GM18502 (cell line): ENCODE measurements around the gene WBP2.

Experiments
- ATAC-seq: cut with Tn5 transposase; IDR thresholded peaks from one replicate; pipeline ENCODE4 v1.9.1; 2021; ENCODE audit warnings: mild to moderate bottlenecking; ENCODE audit not compliant: unreplicated experiment, poor library complexity

The WBP2 gene

DNA sequence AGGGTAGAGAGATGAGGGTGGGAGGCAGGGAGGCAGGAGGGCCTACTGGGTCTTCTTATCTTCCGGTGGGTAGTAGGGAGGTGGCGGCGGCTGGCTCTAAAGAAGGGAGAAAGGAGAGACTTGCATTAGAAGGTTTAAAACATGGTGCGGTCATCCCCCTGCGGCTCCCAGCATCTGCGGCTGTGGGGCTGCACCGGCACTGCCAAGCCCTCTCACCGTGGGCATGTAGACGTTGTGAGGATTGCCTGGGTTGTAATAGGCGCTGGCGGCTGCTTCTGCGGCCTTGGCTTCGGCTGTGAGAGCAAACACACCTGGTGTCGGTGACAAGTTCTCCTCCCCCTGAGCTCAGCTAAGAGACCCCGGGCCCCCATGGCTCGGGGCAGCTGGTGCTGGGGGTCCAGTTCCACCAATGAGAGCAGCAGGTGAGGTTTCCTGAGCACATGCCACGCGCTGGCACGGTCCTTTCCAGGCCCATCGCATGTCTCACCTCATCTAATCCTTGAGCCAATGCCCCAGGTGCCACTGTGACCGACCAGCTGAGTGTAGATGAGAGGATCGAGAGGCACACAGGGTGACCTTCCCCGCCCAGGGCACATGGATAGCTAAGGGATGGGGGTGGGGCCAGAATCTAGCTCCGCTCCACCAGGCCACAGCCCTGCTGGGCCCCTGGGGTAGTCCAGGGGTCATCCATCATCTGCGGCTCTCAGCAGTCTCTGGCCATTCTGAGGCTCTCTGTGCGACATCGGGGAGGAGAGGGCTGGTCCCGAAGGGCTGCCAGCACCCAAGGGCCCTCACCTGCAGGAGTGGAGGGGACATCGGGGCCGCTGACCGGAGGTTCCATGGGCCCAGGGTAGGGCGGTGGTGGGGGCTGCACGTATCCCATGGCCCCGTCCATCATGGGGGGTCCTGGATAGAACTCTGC is 8.2 kb downstream of the WBP2 start:
- no peak for ATAC-seq

DNA sequence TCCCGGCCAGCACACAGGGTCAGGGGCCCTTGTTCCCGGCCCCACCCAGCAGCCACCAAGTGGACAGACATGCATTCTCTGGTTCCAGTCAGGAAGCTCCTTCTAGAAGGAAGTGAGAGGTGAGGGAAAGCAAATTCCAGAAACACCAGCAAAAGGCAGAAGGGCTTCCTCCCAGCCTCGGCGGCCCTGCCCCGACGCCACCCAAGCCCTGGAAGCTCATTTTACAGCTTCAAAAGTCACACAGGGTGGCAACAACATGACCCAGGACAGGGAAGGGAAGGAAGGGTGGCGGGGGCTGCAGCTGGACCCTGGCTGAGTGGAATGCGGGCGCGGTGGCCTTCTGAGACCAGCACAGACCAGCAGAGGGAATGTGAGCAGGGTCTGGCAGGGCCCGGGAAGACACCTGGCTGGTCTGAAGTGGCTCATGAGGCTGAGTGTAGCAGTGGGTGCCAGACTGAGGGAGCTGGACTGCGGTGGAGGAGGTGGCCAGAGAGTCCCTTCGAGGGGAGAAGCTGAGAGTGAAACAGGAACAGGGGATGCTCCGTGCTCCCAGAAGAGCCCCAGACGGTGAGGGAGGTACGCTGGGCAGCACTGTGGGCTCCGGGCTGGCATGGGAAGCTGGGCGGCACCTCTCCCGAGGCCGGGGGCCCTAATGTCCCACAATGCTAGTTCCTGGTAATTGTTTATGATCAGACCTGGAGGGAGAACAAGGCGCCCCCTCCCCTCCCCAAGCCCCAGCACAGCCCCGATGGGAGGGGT is 9.0 kb downstream of the WBP2 start:
- ATAC-seq, result no peak

GRCh38 chr17:75845058-75845711 is 9.9 kb downstream of the WBP2 start:
- peak; percentile 72 for ATAC-seq

DNA sequence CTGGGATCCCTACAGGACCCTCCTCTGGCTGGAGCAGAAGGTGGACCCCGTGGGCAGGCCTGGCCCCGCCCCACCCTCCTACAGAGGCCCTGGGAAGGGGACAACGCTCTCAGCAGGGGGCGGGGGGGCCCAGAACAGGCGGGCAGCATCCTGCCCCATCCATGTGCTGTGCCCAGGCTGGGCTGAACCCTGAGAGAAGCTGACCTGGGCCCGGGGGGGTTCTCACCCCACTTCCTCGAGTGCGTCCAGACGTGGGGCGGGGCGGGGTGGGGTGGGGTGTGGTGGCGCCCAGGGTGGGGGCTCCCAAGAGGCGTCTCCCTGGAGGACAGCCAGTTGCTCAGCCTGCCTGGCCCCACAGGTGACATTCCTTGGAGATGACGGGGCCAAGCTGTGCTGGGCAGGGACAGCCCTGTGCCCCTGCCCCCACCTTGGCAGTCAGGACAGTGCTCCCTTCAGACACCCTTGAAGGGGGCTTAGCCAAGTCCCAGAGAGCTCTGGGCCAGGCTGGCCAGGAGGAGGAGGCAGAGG is 10.5 kb downstream of the WBP2 start:
- no peak for ATAC-seq

- ATAC-seq, result peak; percentile 33
Observed at GRCh38 chr17:75843577-75844529, 11.3 kb downstream of the WBP2 start, which contains the start of gene UNC13D. Gene UNC13D (minus strand): TSS chr17:75844404. CDS start chr17:75844337, 67 bp downstream.

DNA sequence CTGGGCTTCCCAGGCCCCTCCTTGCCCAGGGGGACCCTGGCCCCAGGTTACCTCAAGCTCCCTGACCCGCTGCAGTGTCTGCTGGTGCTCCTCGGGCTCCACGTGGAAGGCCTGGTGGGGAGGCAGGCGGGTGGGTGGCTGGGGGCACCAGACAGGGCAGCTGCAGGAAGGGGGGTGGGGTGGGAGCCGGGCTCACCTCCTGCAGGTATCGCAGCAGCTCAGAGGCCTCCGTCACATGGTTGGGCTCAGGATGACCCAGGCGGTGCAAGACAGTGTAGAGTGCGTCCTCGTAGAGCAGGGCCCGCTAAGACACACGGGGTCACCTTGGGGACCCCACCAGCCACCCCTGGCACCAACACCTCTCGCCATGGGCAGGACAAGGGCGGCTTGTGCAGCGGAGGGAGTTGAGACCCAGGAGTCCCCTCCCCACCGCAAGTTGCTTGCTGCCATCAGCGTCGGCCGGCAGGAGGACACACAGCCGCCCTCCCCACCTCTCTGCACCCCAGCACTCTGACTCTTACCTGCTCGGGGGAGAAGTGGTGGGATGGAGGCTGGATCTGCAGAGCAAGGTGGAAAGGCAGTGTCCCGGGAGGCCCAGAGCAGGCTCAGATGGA is 12.1 kb downstream of the WBP2 start:
- no peak for ATAC-seq

GRCh38 chr17:75842411-75842810 is 12.7 kb downstream of the WBP2 start:
- no peak for ATAC-seq

- no peak for ATAC-seq
Observed at GRCh38 chr17:75840799-75841164, 14.4 kb downstream of the WBP2 start.

DNA sequence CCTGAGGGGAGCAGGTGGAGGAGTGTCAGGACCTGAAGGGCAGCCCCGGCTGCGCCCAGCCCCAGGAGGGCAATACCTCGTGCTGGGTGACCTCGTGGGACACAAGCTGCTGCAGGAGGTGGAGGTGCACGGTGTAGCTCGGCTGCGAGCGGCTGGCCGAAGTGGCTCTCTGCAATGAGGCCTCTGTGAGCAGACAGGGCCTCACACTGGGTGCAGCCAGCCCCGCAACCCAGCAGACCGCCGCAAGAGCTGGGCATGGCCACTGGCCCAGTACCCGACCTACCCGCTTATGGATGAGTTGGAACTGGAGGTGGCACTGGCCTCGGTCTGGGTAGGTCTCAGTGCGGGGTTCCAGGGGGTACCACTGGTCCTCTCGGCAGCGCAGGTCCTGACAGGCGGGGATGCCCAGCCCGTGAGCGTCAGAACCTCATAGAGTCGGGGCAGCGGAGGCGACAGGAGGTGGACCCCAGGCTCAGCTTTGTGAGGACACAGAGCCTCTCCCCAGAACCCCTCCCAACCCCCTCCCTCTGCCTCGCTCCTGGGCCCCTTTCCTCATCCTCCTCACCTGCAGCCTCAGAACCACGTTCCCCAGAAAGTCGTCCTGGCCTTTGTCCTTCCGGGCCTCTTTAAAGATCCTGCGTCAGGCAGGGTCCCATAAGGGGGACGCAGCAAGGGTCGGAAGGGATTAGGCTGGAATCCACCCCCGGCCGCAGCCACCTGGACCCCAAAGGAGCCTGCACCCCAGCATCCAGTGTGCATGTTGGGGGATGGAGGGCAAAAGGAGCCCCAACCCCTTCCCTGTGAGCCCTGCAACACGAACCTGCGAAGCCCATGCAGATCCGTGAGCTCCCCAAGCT is 15.0 kb downstream of the WBP2 start:
- ATAC-seq, result no peak

DNA sequence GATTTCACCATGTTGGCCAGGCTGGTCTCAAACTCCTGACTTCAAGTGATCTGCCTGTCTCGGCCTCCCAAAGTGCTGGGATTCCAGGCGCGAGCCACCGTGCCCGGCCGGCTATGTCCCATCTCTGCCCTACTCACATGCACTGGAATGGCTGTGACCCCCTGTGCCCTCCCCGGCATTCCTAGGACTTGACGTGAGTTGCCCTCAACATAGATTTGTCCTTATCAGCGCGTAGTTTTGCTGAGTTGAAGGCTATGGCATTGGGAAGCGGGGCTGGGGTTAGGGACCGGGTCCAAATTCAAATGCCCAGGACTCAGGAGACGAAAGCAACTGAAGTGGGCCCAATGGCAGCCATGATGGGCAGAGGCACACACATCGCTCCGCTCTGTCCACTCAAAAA is 16.7 kb downstream of the WBP2 start:
- ATAC-seq, result no peak

- no peak for ATAC-seq
Observed at GRCh38 chr17:75837899-75838298, 17.2 kb downstream of the WBP2 start.

DNA sequence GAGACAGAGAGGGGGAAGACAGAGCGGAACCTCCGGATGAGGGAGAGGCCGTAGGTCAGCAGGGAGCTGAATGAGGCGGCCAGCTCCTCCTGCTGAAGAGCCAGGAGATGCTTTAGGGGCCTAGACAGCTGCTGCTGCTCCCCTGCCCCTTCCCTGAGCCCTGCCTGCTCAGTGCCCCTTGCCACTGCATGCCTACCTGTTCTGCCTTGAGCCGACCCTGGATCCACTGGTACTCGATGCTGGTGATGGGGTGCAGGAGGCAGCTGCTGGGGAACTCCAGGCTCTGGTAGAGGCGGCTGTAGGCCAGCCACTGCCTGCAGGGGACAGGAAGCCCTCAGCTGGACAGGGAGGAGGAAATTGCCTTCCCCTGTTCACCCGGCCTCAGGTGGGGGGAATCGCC is 18.5 kb downstream of the WBP2 start:
- no peak for ATAC-seq

- ATAC-seq, result no peak
Observed at GRCh38 chr17:75835654-75835987, 19.5 kb downstream of the WBP2 start.

GRCh38 chr17:75834928-75835653 is 20.0 kb downstream of the WBP2 start:
- ATAC-seq, result no peak

DNA sequence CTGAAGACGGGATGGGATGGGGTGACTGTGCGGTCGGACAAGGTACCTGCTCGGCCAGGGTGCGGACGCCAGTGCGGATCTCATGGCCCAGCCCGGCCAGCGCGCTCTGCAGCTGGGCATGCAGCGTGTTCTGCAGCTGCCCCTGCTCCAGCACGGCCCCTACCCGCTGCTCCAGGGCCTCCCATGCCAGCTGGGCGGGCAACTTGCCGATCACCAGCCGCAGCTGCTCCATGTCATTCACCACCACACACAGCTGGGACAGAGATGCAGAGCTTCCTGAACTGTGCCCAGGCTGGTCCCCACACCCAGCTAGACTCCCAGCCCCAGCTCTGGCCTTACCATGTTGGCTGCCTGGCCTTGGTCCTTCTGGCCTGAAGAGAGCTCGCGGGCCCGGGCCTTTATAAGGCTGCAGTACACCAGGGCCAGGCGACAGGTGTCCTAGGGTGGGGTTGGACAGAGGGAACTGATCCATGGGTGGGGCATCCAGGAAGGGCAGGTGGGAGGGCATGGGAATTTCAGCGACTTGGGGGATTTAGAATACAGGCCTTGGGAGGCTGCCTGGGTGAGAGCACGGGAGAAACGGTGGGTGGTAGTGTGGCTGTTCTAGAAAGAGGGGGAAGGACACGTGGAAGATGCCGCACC is 20.7 kb downstream of the WBP2 start:
- no peak for ATAC-seq

- ATAC-seq, result no peak
Observed at GRCh38 chr17:75832652-75833400, 22.3 kb downstream of the WBP2 start.
